ENCODE results near the gene MAGI1.
A peak's percentile ranks its signal among the peaks of the same experiment; 100 is the strongest.

The MAGI1 gene

DNA sequence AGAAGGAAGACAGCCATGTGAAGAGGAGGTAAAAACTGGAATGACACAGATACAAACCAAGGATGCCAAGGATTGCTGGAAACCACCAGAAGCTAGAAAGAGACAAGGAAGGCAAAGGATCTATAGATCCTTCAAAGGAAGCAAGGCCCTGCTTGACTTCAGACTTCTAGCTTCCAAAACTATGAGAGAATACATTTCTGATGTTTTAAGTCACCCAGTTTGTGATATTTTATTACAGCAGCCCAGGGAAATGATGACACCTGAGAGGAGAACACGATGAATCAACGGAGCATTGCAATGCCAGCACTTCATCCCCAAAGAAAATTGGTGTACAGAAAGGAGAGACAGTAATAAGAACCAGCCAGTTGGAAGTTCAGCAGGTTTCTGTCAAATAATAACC lies 116.3 kb downstream of the MAGI1 start:
- Histone ChIP-seq H3K4me1 (ENCODE audit: insufficient read depth, low read length) (peaks cover 4% of the 10 kb centered on the region; the same call in 1 of the 2 replicates), H3K9ac (ENCODE audit: low read depth, low read length) (no peak overlapping the region), H3K9me3 (ENCODE audit: control insufficient read depth, insufficient read depth, low read length) (peaks cover 4% of the 10 kb centered on the region; the same call in 1 of the 2 replicates), H3K36me3 (ENCODE audit: insufficient read depth, low read length) (no peaks in the 10 kb centered on the region)

DNA sequence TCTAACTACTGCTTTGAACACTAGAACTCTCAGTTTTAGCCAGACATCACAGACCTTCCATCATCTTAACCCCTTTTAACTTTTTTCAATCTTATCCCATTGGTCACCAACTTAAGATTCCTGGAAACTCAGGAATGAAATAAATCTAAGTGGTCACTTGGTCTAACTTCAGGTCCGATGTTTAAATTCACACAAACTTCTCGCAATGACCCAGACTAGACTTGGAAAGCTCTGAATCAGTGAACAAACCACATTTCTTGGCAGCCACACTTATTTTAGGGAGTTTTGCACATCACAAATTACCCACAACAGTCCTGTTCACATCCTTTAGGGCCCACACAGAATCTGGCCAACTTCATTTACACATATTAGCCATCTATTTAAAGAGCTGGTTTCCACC lies 118.9 kb downstream of the MAGI1 start:
- H3K36me3 ChIP-seq (ENCODE audit: insufficient read depth, low read length) = no peaks in the 10 kb centered on the region
- no peaks in the 10 kb centered on the region for H3K4me1 ChIP-seq (ENCODE audit: insufficient read depth, low read length)
- H3K9me3 ChIP-seq (ENCODE audit: control insufficient read depth, insufficient read depth, low read length) = peaks cover 6% of the 10 kb centered on the region; the same call in 1 of the 2 replicates
- H3K9ac ChIP-seq (ENCODE audit: low read depth, low read length) = no peak overlapping the region

DNA sequence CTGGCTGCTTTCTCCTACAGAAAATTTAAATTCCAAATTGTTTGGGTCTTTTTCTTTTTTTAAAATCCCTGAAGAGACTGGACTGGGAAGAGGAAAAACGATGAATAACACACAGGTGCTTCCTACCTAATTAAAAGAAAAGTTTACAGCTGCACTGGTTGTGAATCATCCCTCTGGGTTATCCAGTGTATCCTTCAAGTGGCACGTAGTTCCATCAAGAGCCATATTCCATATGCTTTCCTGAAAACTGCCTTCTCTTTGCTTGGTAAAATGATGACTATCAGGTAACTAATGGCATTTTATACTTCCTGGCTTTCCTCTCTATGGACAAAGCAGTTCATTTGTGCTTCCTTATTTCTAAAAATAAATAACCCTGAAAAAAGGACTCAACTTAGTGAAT lies 123.2 kb downstream of the MAGI1 start:
- H3K9me3 ChIP-seq (ENCODE audit: control insufficient read depth, insufficient read depth, low read length) = peaks cover 6% of the 10 kb centered on the region; the same call in 1 of the 2 replicates
- no peaks in the 10 kb centered on the region for H3K36me3 ChIP-seq (ENCODE audit: insufficient read depth, low read length)
- H3K4me1 ChIP-seq (ENCODE audit: insufficient read depth, low read length) = peaks cover 7% of the 10 kb centered on the region; the same call in 1 of the 2 replicates
- no peak overlapping the region for H3K9ac ChIP-seq (ENCODE audit: low read depth, low read length)

DNA sequence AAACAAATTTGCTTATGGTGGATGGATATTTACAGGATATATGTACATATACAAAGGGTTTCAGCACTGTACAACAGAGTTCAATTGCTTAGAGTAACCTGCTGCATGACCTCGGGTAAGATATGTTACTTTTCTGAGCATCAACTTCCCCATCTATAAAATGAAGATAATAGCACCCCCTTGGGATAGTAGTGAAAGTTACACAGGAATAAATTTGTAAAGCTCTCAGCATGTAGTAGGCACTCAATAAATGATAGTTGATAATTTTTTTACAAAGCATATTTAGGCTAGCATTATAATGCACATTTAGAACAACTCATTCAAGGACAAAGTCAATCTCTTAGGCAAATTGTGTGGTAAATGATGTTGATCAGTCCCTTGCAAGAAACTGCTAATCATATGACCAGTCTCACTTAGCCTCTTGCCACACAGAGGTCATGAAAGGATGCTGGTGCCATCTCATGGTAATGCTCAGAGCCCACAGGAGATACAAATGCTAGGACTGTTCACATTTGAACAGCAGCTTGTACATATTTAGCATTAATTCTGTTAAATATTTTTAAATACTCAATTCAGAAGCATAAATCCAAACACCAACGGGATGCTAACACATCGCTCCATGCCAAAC lies 123.9 kb downstream of the MAGI1 start:
- peaks cover 6% of the 10 kb centered on the region; the same call in 1 of the 2 replicates for H3K9me3 ChIP-seq (ENCODE audit: control insufficient read depth, insufficient read depth, low read length)
- H3K9ac ChIP-seq (ENCODE audit: low read depth, low read length) = no peak overlapping the region
- H3K36me3 ChIP-seq (ENCODE audit: insufficient read depth, low read length) = no peaks in the 10 kb centered on the region
- peaks cover 7% of the 10 kb centered on the region; the same call in 1 of the 2 replicates for H3K4me1 ChIP-seq (ENCODE audit: insufficient read depth, low read length)

DNA sequence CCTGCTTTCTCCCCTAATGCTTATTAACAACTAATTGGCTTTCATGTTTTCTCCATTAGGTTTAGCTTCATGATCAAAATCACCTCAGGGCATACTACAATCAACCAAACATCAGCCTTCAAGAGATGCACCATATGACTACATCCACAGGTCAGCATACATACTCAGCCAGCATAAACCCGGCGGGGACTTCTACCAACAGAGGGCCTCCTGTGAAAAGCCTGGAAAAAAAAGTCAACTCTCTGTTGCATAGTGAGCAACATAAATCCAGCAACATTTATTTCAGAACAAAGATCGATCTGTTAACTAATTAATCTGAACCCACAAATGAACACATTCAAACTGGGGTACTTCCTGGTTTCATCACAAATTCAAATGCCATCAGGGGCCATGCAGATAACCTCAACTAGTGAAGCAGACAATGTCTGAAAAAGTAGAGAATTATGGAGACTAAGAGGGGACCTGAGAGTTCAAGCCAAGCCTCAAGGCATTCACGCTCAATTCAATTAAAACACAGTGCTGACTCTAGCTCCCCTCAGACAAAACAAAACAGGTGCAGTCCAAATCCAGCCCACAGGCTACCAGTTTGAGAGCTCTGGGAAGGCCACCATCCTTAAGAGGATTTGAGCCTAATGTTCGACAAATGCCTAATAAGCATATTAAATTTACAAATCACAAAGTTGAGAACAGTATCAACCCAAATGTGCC lies 124.5 kb downstream of the MAGI1 start:
- H3K9ac ChIP-seq (ENCODE audit: low read depth, low read length) = no peak overlapping the region
- peaks cover 7% of the 10 kb centered on the region; the same call in 1 of the 2 replicates for H3K4me1 ChIP-seq (ENCODE audit: insufficient read depth, low read length)
- H3K9me3 ChIP-seq (ENCODE audit: control insufficient read depth, insufficient read depth, low read length) = peaks cover 6% of the 10 kb centered on the region; the same call in 1 of the 2 replicates
- no peaks in the 10 kb centered on the region for H3K36me3 ChIP-seq (ENCODE audit: insufficient read depth, low read length)

DNA sequence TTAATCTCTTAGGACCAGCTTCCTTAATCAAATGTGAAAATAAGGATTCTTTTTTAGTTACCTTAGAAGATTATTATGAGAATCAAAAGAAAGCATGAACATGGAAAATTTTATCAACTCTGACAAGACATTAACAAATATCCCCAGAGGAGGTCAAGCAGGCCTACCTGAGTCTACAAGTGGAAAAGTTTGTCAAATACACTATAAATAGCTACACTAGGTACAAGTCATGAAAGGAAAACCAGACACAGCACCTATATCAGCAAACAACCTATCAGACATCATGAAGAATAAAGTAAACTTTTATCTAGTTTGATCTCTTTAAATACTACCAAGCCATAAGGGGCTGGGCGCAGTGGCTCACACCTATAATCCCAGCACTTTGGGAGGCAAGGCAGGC lies 126.1 kb downstream of the MAGI1 start:
- H3K9ac ChIP-seq (ENCODE audit: low read depth, low read length) = no peak overlapping the region
- H3K4me1 ChIP-seq (ENCODE audit: insufficient read depth, low read length) = peaks cover 12% of the 10 kb centered on the region
- H3K9me3 ChIP-seq (ENCODE audit: control insufficient read depth, insufficient read depth, low read length) = peaks cover 3% of the 10 kb centered on the region; the same call in 1 of the 2 replicates
- no peaks in the 10 kb centered on the region for H3K36me3 ChIP-seq (ENCODE audit: insufficient read depth, low read length)

DNA sequence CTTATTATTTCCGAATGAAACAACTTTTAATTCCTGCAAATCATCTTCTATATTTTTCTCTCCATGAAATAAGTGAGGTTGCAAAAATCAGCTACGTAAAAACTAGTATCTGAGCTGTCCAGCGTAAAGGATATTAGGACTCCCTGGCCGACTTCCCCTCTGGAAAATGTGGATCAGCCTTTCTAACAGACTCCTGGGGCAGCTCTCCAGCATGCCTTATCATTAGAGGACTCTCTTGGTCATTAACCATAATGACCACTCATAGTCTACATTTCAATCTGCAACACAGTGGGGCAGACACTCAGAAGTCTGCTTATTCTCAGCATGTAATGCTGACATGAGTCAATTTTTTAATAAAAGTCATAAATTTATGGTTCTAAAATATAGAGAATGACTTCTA lies 130.1 kb downstream of the MAGI1 start:
- Histone ChIP-seq H3K36me3 (ENCODE audit: insufficient read depth, low read length) (no peaks in the 10 kb centered on the region), H3K9ac (ENCODE audit: low read depth, low read length) (no peak overlapping the region), H3K4me1 (ENCODE audit: insufficient read depth, low read length) (peaks cover 11% of the 10 kb centered on the region), H3K9me3 (ENCODE audit: control insufficient read depth, insufficient read depth, low read length) (no peaks in the 10 kb centered on the region)

DNA sequence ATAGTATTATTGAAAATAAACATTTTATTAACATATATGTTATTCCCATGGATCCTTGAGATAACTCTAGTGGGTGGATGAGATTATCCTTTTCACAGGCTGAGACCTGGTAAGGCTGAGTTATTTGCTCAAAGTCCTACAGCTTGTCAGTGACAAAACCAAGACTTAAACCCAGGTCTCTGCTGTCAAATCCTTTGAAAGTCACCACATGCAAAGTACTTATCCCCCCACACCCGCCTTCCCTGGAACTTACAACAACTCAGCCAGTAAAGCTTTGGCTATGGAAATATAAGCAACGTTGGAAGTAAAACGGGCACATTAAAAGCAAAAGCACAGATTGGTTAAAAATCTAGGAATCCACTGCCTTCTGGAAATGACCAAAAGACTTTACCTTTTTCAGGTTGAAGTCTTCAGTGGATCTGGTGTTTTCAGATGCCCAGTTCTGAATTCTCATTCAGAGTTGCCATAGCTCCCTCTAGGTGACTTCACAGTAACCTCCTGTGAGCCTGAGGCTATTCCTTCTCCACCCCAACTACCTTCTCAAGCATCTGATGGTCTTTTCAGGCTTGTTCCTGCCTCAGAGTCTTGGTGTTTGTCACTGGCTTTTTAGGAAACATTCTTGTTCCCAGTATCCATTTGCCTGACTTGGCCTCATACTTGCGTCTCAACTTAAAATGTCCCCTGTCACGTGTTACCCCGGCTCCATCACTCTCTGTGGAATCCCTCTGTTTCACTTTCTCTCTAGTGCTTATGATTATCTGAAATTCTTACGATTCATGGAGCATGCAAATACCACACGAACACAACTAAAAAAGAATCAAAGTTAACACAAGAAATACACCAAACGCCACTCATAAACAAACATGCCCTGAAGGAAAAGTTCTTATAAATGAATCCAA lies 131.2 kb downstream of the MAGI1 start:
- Histone ChIP-seq H3K9ac (ENCODE audit: low read depth, low read length) (no peak overlapping the region), H3K36me3 (ENCODE audit: insufficient read depth, low read length) (no peaks in the 10 kb centered on the region), H3K4me1 (ENCODE audit: insufficient read depth, low read length) (peaks cover 20% of the 10 kb centered on the region), H3K9me3 (ENCODE audit: control insufficient read depth, insufficient read depth, low read length) (no peaks in the 10 kb centered on the region)

DNA sequence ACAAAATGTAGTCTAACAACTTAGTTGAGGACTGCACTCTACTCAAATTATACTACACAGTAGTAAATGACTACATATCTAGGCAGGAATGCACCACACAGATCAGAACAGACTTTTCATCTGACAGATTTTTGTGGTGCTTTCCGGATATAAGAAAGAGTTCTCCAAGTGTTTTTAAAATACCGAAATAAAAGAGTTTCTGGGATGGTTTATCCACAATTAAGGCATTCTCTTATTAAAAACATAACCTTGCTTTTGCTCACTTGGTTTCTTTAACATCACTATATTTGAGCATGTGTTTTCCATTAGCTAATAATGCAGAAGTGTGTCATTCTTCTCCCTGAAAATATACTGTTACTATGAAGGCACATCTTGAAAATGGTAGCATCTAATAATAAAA lies 132.9 kb downstream of the MAGI1 start:
- Histone ChIP-seq H3K36me3 (ENCODE audit: insufficient read depth, low read length) (no peaks in the 10 kb centered on the region), H3K4me1 (ENCODE audit: insufficient read depth, low read length) (peaks cover 34% of the 10 kb centered on the region), H3K9me3 (ENCODE audit: control insufficient read depth, insufficient read depth, low read length) (no peaks in the 10 kb centered on the region), H3K9ac (ENCODE audit: low read depth, low read length) (no peak overlapping the region)

DNA sequence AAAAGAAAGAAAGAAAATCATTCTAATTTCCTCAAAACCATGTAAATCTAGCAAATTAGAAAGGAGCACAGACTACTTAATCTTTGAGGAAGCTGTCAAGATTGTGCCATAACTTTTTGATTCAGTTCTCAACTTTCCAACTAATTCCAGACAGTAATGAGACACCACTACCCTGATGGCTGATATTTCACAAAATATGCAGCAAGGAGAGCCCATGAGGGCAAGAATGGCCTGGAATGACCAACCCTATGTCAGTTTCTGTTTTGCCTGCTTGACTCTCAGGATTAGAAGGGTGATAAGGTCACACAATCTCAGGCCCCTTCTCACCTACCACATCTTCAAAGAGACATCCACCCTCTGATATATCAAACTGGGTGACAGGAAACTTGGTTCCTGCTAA lies 134.7 kb downstream of the MAGI1 start:
- peaks cover 36% of the 10 kb centered on the region for H3K4me1 ChIP-seq (ENCODE audit: insufficient read depth, low read length)
- H3K9me3 ChIP-seq (ENCODE audit: control insufficient read depth, insufficient read depth, low read length) = no peaks in the 10 kb centered on the region
- H3K36me3 ChIP-seq (ENCODE audit: insufficient read depth, low read length) = no peaks in the 10 kb centered on the region
- H3K9ac ChIP-seq (ENCODE audit: low read depth, low read length) = no peak overlapping the region

DNA sequence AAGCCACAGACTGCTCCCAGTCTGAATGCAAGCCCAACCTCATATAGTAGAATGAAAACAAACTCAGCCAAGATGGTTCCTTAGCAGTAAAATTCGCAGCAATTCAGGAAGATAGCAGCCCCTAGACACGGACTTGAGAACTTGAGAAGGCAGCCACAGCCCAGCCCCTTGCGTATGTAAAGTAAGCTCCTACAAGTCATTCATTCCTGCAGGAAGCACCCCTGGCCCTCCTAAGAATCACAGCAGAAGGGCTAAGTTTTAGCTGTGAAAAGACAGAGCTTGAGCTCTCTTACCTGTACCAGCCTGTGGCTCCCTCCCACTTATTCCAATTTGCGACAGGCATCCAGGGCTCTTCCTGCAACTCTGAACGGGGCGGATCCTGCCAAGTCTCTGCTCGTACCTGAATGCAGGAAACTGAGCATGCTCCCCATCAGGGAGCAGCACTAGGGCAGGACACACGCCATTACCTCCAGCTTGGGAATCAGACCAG lies 136.4 kb downstream of the MAGI1 start:
- Histone ChIP-seq H3K9me3 (ENCODE audit: control insufficient read depth, insufficient read depth, low read length) (no peaks in the 10 kb centered on the region), H3K9ac (ENCODE audit: low read depth, low read length) (peak overlapping the region; percentile 40), H3K4me1 (ENCODE audit: insufficient read depth, low read length) (peaks cover 28% of the 10 kb centered on the region), H3K36me3 (ENCODE audit: insufficient read depth, low read length) (no peaks in the 10 kb centered on the region)

DNA sequence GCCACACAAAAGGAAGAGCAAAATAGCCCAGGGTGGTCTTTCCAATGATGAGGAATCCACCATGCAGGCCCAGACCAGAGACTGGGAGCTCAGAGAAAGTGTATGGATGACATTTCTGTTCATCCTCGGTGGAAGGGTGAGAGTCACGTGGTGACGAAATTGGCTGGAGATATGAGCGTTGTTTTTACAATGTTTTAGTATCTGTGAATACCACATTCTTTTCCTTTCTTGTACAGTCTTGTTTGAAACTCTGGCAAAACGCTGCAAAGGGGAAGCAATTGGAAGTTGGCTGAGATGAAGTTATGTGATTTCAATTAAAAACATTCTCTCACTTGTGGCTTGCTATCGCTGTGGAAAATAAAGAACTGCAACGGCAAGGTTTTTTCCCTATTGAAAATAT lies 137.5 kb downstream of the MAGI1 start:
- Histone ChIP-seq H3K9me3 (ENCODE audit: control insufficient read depth, insufficient read depth, low read length) (no peaks in the 10 kb centered on the region), H3K4me1 (ENCODE audit: insufficient read depth, low read length) (peaks cover 25% of the 10 kb centered on the region), H3K9ac (ENCODE audit: low read depth, low read length) (no peak overlapping the region), H3K36me3 (ENCODE audit: insufficient read depth, low read length) (no peaks in the 10 kb centered on the region)

DNA sequence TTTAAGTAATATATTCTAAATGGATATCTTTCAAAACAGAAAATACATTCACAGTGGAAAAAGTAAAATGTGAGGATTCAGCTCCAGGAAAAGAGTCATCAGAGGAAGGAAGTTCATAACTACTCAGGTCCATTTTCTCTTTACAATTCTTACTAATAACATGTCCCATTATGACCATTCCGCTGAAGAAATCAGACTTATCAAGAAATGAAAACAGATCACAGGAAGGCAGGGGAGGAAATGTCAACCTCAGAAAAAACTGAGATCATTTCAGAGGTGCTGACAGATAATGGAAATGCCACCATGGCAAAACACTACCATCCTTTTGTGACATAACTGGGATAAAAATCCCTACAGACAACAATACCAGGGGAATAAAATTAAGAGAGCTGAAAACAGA lies 139.5 kb downstream of the MAGI1 start:
- no peak overlapping the region for H3K9ac ChIP-seq (ENCODE audit: low read depth, low read length)
- H3K9me3 ChIP-seq (ENCODE audit: control insufficient read depth, insufficient read depth, low read length) = no peaks in the 10 kb centered on the region
- H3K4me1 ChIP-seq (ENCODE audit: insufficient read depth, low read length) = peaks cover 35% of the 10 kb centered on the region
- no peaks in the 10 kb centered on the region for H3K36me3 ChIP-seq (ENCODE audit: insufficient read depth, low read length)

DNA sequence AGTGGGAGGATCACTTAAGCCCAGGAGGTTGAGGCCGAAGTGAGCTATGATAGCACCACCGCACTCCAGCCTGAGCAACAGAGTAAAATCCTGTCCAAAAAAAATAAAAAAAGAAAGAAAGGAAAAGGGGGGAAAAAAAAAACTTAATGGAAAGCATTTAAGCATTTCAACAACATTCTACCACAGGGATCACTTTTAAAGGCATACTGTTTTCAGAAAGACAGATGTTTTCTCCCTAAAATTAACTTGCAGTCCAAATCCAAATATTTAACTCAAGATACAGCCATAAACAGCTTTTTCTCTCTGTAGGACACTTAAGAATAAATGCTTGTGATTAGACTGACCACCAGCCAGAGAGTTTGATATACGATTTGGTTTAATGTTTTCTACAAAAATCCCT lies 141.0 kb downstream of the MAGI1 start:
- no peaks in the 10 kb centered on the region for H3K36me3 ChIP-seq (ENCODE audit: insufficient read depth, low read length)
- H3K9ac ChIP-seq (ENCODE audit: low read depth, low read length) = no peak overlapping the region
- H3K4me1 ChIP-seq (ENCODE audit: insufficient read depth, low read length) = peaks cover 34% of the 10 kb centered on the region
- no peaks in the 10 kb centered on the region for H3K9me3 ChIP-seq (ENCODE audit: control insufficient read depth, insufficient read depth, low read length)
